Measurements from ENCODE around the gene SH3GLB1. TPM values are rescaled to one million over a fixed set of nuclear protein-coding genes. Genes with fewer than 3 reads are reported as not detected.

Gene SH3GLB1
- total and polyA plus RNA-seq, 2 of the 13 experiments (the other 11 are each of a cell fraction or from before 2014, with no cell fraction given) = 26.0 to 41.5 TPM

GRCh38 chr1:86706018-86706635 lies 1.8 kb downstream of the SH3GLB1 start:
- BruUV-seq (replicated peaks) = no TSS peak
- DNase-seq (ENCODE audit: low spot score) (peak; percentile 9), FAIRE-seq (no peak), ATAC-seq (no peak)
- 0% methylated on average over 2 of the region's 2 CpGs for WGBS (ENCODE audit: low lambda C conversion rate)
- intact Hi-C loops (cut with micrococcal nuclease; ENCODE audit: unreplicated experiment) = loop anchor here (5.0 to 10.0 kb wide), 4 partner anchors 36 to 319 kb away; partner anchors contain the start of genes HS2ST1 and SELENOF
- Histone ChIP-seq H3K27me3 (ENCODE audit: control insufficient read depth in 1 of 2, insufficient read depth in 2 of 2, low read length in 2 of 2) (no peaks in the 10 kb centered on the region; a peak in 1 of 5 replicates), H2AFZ (ENCODE audit: low read length) (no peak overlapping the region), H3K4me1 (ENCODE audit: insufficient read depth, low read length) (peaks cover 45% of the 10 kb centered on the region), H3K36me3 (replicated peaks in 1 of 2; ENCODE audit: control insufficient read depth in 1 of 2, insufficient read depth in 2 of 2, low read length in 2 of 2) (no peaks in the 10 kb centered on the region), H3K9me3 (ENCODE audit: low read length) (no peaks in the 10 kb centered on the region), H3K79me2 (ENCODE audit: insufficient read depth, low read length) (peaks cover 60% of the 10 kb centered on the region), H3K4me2 (ENCODE audit: low read depth, low read length) (peak overlapping the region; percentile 87), H3K4me3 (replicated peaks in 1 of 3; ENCODE audit: insufficient read depth in 1 of 3, low read depth in 2 of 3, low read length in 3 of 3) (peak overlapping the region; percentile 84 to 97 (median 95)), H3K9ac (ENCODE audit: insufficient read depth, low read depth, low read length) (peak overlapping the region; percentile 89), H4K20me1 (ENCODE audit: insufficient read depth, low read length) (peaks cover 26% of the 10 kb centered on the region), H3K27ac (ENCODE audit: extremely low read length, insufficient read depth, low read length) (peak overlapping the region; percentile 90)
- TF ChIP-seq ZNF652 (CRISPR knock-in tag; IDR thresholded peaks at IDR 0.05; ENCODE audit: borderline replicate concordance, low read depth) (peak; percentile 78), PHB2 (IDR thresholded peaks at IDR 0.05; ENCODE audit: partially characterized antibody) (no peak), GABPA (IDR thresholded peaks at IDR 0.05; ENCODE audit: low read depth, low read length) (no peak), GABPA (CRISPR knock-in tag; IDR thresholded peaks at IDR 0.05; ENCODE audit: low read depth) (peak; percentile 15; the same call in 1 of the 2 replicates), CREB1 (IDR thresholded peaks at IDR 0.05) (no peak), CREB1 (CRISPR knock-in tag; IDR thresholded peaks at IDR 0.05) (peak; percentile 13; the same call in 1 of the 2 replicates), ZNF275 (CRISPR knock-in tag; IDR thresholded peaks at IDR 0.05; ENCODE audit: borderline replicate concordance) (no peak), SAP130 (CRISPR knock-in tag; IDR thresholded peaks at IDR 0.05; ENCODE audit: low read depth) (peak; percentile 28; the same call in 1 of the 2 replicates)
- in situ Hi-C loops (cut with HindIII; ENCODE audit: extremely low pct_ligation_motif_present, low pct_unique_long_range_greater_than_20kb) = no loop called here
- ChIA-PET CTCF (ENCODE audit: low intra/inter-chr PET ratio, low total read pairs) (interaction anchor here (1.2 kb wide), 1 partner anchor 206 kb away, joined by 3 read pairs; no protein-coding TSS in a partner anchor), POLR2A (interaction anchor here (1.3 to 2.3 kb wide), 3 partner anchors 68 to 76 kb away, joined by 5 to 7 read pairs (median 5); no protein-coding TSS in a partner anchor)
